ENCODE measurements around the gene ECT2L. TPM values are rescaled to one million over a fixed set of nuclear protein-coding genes. Genes with fewer than 3 reads are reported as not detected.

ECT2L gene
- total RNA-seq, 1 donor from 2014 or later = not detected

- Mint-ChIP-seq H3K36me3 (ENCODE audit: insufficient read depth) (no peaks in the 10 kb centered on the region), H3K27me3 (no peaks in the 10 kb centered on the region), H3K4me1 (ENCODE audit: low read depth) (no peaks in the 10 kb centered on the region), H3K9me3 (ENCODE audit: low read depth) (peaks cover 4% of the 10 kb centered on the region), H3K27ac (no peak overlapping the region), H3K4me3 (ENCODE audit: low read depth) (no peak overlapping the region)
- no peak for TF ChIP-seq CTCF (IDR thresholded peaks at IDR 0.05; ENCODE audit: unreplicated experiment)
- no peak for DNase-seq (ENCODE audit: low spot score, unreplicated experiment)
Measured at GRCh38 chr6:138837246-138837645, 41.4 kb downstream of the ECT2L start.

GRCh38 chr6:138844192-138844591 is 48.3 kb downstream of the ECT2L start:
- no peak for DNase-seq (ENCODE audit: low spot score, unreplicated experiment)
- H3K4me1 Mint-ChIP-seq (ENCODE audit: low read depth) = peaks cover 2% of the 10 kb centered on the region
- no peaks in the 10 kb centered on the region for H3K36me3 Mint-ChIP-seq (ENCODE audit: insufficient read depth)
- no peak overlapping the region for H3K27ac Mint-ChIP-seq
- H3K9me3 Mint-ChIP-seq (ENCODE audit: low read depth) = peaks cover 4% of the 10 kb centered on the region
- H3K27me3 Mint-ChIP-seq = no peaks in the 10 kb centered on the region
- TF ChIP-seq CTCF (IDR thresholded peaks at IDR 0.05; ENCODE audit: unreplicated experiment) = no peak
- no peak overlapping the region for H3K4me3 Mint-ChIP-seq (ENCODE audit: low read depth)

GRCh38 chr6:138847884-138848283 is 52.0 kb downstream of the ECT2L start:
- peaks cover 2% of the 10 kb centered on the region for H3K4me1 Mint-ChIP-seq (ENCODE audit: low read depth)
- no peaks in the 10 kb centered on the region for H3K27me3 Mint-ChIP-seq
- H3K27ac Mint-ChIP-seq = no peak overlapping the region
- no peak for TF ChIP-seq CTCF (IDR thresholded peaks at IDR 0.05; ENCODE audit: unreplicated experiment)
- H3K36me3 Mint-ChIP-seq (ENCODE audit: insufficient read depth) = no peaks in the 10 kb centered on the region
- DNase-seq (ENCODE audit: low spot score, unreplicated experiment) = no peak
- H3K9me3 Mint-ChIP-seq (ENCODE audit: low read depth) = no peaks in the 10 kb centered on the region
- no peak overlapping the region for H3K4me3 Mint-ChIP-seq (ENCODE audit: low read depth)

- H3K9me3 Mint-ChIP-seq (ENCODE audit: low read depth) = no peaks in the 10 kb centered on the region
- TF ChIP-seq CTCF (IDR thresholded peaks at IDR 0.05; ENCODE audit: unreplicated experiment) = no peak
- no peak overlapping the region for H3K27ac Mint-ChIP-seq
- H3K4me3 Mint-ChIP-seq (ENCODE audit: low read depth) = no peak overlapping the region
- H3K36me3 Mint-ChIP-seq (ENCODE audit: insufficient read depth) = no peaks in the 10 kb centered on the region
- peaks cover 2% of the 10 kb centered on the region for H3K4me1 Mint-ChIP-seq (ENCODE audit: low read depth)
- DNase-seq (ENCODE audit: low spot score, unreplicated experiment) = no peak
- peaks cover 3% of the 10 kb centered on the region for H3K27me3 Mint-ChIP-seq
Measured at GRCh38 chr6:138848461-138848860, 52.6 kb downstream of the ECT2L start.

GRCh38 chr6:138849791-138850190 is 53.9 kb downstream of the ECT2L start:
- H3K27ac Mint-ChIP-seq = no peak overlapping the region

More at GRCh38 chr6:138849791-138850190, 53.9 kb downstream of the ECT2L start:
- no peak for DNase-seq (ENCODE audit: low spot score, unreplicated experiment)
- Mint-ChIP-seq H3K4me3 (ENCODE audit: low read depth) (no peak overlapping the region), H3K36me3 (ENCODE audit: insufficient read depth) (no peaks in the 10 kb centered on the region), H3K4me1 (ENCODE audit: low read depth) (no peaks in the 10 kb centered on the region), H3K27me3 (peaks cover 7% of the 10 kb centered on the region), H3K9me3 (ENCODE audit: low read depth) (no peaks in the 10 kb centered on the region)
- TF ChIP-seq CTCF (IDR thresholded peaks at IDR 0.05; ENCODE audit: unreplicated experiment) = no peak

Data from progenitor cell of endocrine pancreas (in vitro differentiated cells).